ENCODE measurements around the gene CNDP2.

DNA sequence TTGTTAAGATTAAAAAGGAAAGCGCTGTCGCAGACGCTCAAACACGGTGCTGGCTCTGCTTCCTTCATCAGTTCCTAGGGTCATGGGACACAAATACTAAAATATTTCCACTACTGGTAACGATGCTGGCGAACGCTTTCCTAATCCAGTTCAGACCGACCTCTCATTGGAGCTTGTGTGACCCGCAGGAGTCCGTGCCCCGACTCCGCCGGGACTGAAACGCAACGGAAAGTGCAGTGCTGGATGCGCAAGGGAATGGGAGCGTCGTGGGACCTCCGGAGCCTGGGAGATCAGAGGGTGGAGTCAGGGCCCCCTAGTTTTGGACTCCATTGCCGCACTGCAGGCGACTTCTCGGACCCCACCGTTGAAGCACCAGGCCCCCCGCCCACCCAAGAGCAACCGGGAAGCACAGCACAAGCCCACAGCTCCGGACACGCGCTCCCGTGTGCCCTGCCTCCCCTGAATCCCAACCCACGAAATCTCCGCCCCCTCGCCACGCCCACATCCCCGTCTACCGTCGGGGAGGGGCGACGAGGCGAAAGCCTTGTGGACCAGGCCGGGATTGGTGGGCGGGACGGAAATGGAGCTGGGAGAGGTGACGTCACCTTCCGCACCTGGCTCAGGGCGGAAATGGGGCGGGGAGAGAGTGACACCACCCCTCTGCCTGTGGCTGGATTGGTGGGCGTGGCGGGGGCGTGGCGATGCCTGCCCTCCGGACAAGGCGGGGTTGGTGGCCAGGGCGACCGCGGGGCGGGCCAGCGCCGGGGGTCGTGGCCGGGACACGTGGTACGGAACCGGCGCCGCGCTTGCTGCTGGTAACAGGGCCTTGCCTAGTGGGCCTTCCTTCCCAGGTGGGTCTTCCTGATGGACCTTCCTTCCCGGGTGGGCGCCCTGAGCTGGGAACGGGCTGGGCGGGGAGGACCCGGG is at the start of gene CNDP2:
- TF ChIP-seq, protein P1, sequence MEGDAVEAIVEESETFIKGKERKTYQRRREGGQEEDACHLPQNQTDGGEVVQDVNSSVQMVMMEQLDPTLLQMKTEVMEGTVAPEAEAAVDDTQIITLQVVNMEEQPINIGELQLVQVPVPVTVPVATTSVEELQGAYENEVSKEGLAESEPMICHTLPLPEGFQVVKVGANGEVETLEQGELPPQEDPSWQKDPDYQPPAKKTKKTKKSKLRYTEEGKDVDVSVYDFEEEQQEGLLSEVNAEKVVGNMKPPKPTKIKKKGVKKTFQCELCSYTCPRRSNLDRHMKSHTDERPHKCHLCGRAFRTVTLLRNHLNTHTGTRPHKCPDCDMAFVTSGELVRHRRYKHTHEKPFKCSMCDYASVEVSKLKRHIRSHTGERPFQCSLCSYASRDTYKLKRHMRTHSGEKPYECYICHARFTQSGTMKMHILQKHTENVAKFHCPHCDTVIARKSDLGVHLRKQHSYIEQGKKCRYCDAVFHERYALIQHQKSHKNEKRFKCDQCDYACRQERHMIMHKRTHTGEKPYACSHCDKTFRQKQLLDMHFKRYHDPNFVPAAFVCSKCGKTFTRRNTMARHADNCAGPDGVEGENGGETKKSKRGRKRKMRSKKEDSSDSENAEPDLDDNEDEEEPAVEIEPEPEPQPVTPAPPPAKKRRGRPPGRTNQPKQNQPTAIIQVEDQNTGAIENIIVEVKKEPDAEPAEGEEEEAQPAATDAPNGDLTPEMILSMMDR (IDR thresholded peaks at IDR 0.05) = no peak
- TF ChIP-seq ZFX (IDR thresholded peaks at IDR 0.05; ENCODE audit: borderline replicate concordance) = no peak

Measured in 22Rv1 (cell line).